ENCODE data around the gene CELA2B.
"Not testable (repeated sequence)": the region's sequence is repeated elsewhere in the genome, so short reads cannot be mapped to it uniquely, and the experiment has no call there.

CELA2B gene

DNA sequence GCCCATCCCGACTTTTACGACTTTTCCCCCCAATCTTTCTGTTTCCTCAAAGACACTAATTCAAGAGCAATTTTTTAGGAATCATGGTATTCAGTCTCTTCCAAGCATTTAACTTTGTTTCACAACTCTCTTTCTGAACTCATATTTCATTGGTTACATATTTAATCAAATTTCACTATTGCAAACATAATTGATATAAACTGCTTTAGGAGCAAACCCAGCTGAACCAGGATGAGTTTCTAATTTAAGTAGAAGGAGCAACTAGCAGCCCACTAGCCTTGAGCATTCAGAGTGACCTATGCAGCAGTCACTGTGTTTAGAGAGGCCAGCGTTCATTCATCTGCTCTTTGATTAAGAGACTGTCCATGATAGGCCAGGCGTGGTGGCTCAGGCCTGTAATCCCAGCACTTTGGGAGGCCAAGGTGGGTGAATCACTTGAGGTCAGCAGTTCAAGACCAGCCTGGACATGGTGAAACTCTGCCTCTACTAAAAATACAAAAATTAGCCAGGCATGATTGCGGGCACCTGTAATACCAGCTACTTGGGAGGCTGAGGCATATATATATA, 1.8 kb downstream of the CELA2B start:
- TF ChIP-seq CTCF (conservative IDR thresholded peaks at IDR 0.05) = no peak

GRCh38 chr1:15479654-15480347, 3.9 kb downstream of the CELA2B start:
- no peak for TF ChIP-seq CTCF (conservative IDR thresholded peaks at IDR 0.05)
- no peak for TF ChIP-seq ZFX (IDR thresholded peaks at IDR 0.05)
- H3K27ac ChIP-seq = no peak overlapping the region

More for the DNA sequence above, 1.8 kb downstream of the CELA2B start:
- H3K27ac ChIP-seq = no peak overlapping the region

GRCh38 chr1:15482455-15482854, 6.6 kb downstream of the CELA2B start:
- H3K27ac ChIP-seq = not testable (repeated sequence)

GRCh38 chr1:15482983-15483543, 7.2 kb downstream of the CELA2B start:
- H3K27ac ChIP-seq = not testable (repeated sequence)

- no peak overlapping the region for H3K27ac ChIP-seq
- no peak for TF ChIP-seq ZFX (IDR thresholded peaks at IDR 0.05)
- no peak for TF ChIP-seq CTCF (conservative IDR thresholded peaks at IDR 0.05)
These were observed 8.1 kb downstream of the CELA2B start for GRCh38 chr1:15483971-15484370.

DNA sequence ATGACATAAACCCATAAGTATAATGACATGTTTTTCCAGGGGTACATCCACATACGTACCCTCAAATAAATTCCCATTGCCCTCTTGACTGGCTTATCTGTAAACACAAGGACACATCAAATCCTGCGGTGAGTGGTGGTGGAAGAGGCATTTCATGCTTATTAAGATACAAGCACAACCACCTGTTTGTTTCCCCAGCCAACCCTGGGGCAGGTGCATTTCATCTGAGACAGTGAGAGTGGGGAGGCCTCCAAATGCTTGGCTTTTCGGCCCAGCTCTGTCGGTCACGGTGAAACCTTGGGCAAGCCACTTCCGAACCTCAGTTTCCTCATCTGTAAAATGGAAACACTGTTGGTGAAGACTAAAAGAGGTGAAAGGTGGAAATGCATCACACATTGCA, 8.5 kb downstream of the CELA2B start:
- H3K27ac ChIP-seq = not testable (repeated sequence)

GRCh38 chr1:15485636-15486035, 9.7 kb downstream of the CELA2B start:
- TF ChIP-seq ZFX (IDR thresholded peaks at IDR 0.05) = no peak
- no peak overlapping the region for H3K27ac ChIP-seq

GRCh38 chr1:15486844-15487610, 11.1 kb downstream of the CELA2B start:
- H3K27ac ChIP-seq = not testable (repeated sequence)

DNA sequence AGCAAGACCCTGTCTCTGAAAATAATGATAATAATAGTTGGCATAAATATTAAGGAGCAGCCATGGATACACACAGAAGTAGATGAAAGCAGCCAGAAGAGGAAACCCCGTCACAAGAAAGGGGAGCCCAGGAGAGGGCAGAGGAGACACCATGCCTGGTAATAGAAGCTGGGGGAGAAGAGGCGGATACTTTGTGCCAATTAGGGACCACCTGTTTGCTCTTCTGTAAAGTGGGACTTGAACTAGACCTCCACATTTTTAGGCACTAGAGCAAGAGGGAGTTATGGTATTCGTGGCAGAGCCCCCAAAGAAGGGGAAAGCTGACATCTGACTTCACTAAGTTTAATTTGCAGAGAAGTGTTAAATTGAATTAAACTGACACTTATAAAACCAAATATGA, 12.5 kb downstream of the CELA2B start:
- no peak for TF ChIP-seq CTCF (conservative IDR thresholded peaks at IDR 0.05)
- TF ChIP-seq ZFX (IDR thresholded peaks at IDR 0.05) = no peak
- H3K27ac ChIP-seq = no peak overlapping the region
